K562 (cell line): Measurements from ENCODE around the gene MGAT1. TPM values are rescaled to one million over a fixed set of nuclear protein-coding genes. Genes with fewer than 3 reads are reported as not detected.

Experiments
- BCL6 ChIP-seq: fragments of 250-450 bp; sonication (Bioruptor Pico); IDR thresholded peaks from 2 replicates; pipeline ENCODE4 v1.4.0; 2020
- CBFB ChIP-seq: sonication (generic); formaldehyde crosslinking; IDR thresholded peaks from 2 replicates; pipeline ENCODE4 v1.4.0; 2020; ENCODE audit warnings: mild to moderate bottlenecking, missing genetic modification reagents
- CHD1 ChIP-seq: fragments of 200-600 bp; sonication (generic); IDR thresholded peaks from one replicate; pipeline ENCODE4 v1.6.1; 2012; ENCODE audit warnings: mild to moderate bottlenecking, moderate library complexity, low read length, inconsistent platforms
- E2F3 ChIP-seq: fragments of 250-450 bp; sonication (Bioruptor Pico); IDR thresholded peaks from 2 replicates; pipeline ENCODE4 v1.4.0; 2020; ENCODE audit warnings: mild to moderate bottlenecking
- EHMT2 ChIP-seq: fragments of 450-650 bp; IDR thresholded peaks from 2 replicates; pipeline ENCODE4 v1.6.1; 2018; ENCODE audit warnings: antibody characterized with exemption
- FOSL1 ChIP-seq: fragments of 200-800 bp; sonication (Bioruptor generic); conservative IDR thresholded peaks from 2 replicates; pipeline ENCODE4 v1.6.1; 2016; ENCODE audit warnings: missing genetic modification characterization, missing compliant biosample characterization
- GTF2E2 ChIP-seq: fragments of 200-800 bp; sonication (Bioruptor generic); IDR thresholded peaks from 2 replicates; pipeline ENCODE4 v1.6.1; 2016; ENCODE audit warnings: missing genetic modification characterization, missing compliant biosample characterization
- HOXB6 ChIP-seq: fragments of 250-450 bp; sonication (Bioruptor Pico); IDR thresholded peaks from 2 replicates; pipeline ENCODE4 v1.5.1; 2022; ENCODE audit warnings: mild to moderate bottlenecking, borderline replicate concordance
- MYC ChIP-seq, 2 experiments: fragments of 250-450 bp in 1 of 2; sonication (Bioruptor Pico) in 1 of 2; IDR thresholded peaks; 2 replicates each; pipeline versions ENCODE4 v1.5.1 to v1.6.1; 2012 to 2021; ENCODE audit warnings: low read depth in 2 of 2, borderline replicate concordance in 1 of 2, improper control_type of control experiment in 1 of 2, low read length in 1 of 2, mild to moderate bottlenecking in 1 of 2, moderate library complexity in 1 of 2
- PCBP1 ChIP-seq: fragments of 200-400 bp; formaldehyde crosslinking; IDR thresholded peaks from 2 replicates; pipeline ENCODE4 v1.6.1; 2018; ENCODE audit warnings: mild to moderate bottlenecking, low read depth, low read length; ENCODE audit not compliant: poor library complexity, severe bottlenecking
- SMC3 ChIP-seq: conservative IDR thresholded peaks from 2 replicates; pipeline ENCODE4 v1.6.1; 2011; ENCODE audit warnings: low read depth, low read length, improper control_type of control experiment; ENCODE audit not compliant: insufficient read depth
- STAG1 ChIP-seq: sonication (generic); formaldehyde crosslinking; IDR thresholded peaks from 2 replicates; pipeline ENCODE4 v1.5.0; 2020; ENCODE audit warnings: missing genetic modification reagents, borderline replicate concordance
- STAT5B ChIP-seq: fragments of 250-450 bp; sonication (Bioruptor Pico); IDR thresholded peaks from 2 replicates; pipeline ENCODE4 v1.8.0; 2021; ENCODE audit warnings: mild to moderate bottlenecking, inconsistent platforms
- TCF7L2 ChIP-seq: fragments of 150-350 bp; IDR thresholded peaks from 2 replicates; pipeline ENCODE4 v1.6.1; 2016; ENCODE audit warnings: low read depth, mild to moderate bottlenecking, low read length, moderate library complexity
- TEAD1 ChIP-seq, 2 experiments: fragments of 450-650 bp in 1 of 2; sonication (generic) in 1 of 2; formaldehyde crosslinking; IDR thresholded peaks; 2 replicates each; pipeline versions ENCODE4 v1.4.0 to v1.8.0; 2020 to 2022; ENCODE audit warnings: mild to moderate bottlenecking in 2 of 2, missing genetic modification reagents in 1 of 2
- ZBTB1 ChIP-seq: sonication (generic); formaldehyde crosslinking; IDR thresholded peaks from 2 replicates; pipeline ENCODE4 v1.8.1; 2023; ENCODE audit warnings: missing genetic modification reagents, low read depth, mild to moderate bottlenecking, borderline replicate concordance
- ZNF444 ChIP-seq: fragments of 250-450 bp; sonication (Bioruptor Pico); IDR thresholded peaks from 2 replicates; pipeline ENCODE4 v1.4.0; 2020; ENCODE audit warnings: mild to moderate bottlenecking, moderate library complexity
- ZNF696 ChIP-seq: fragments of 250-450 bp; sonication (Bioruptor Pico); conservative IDR thresholded peaks from 2 replicates; pipeline ENCODE4 v1.4.0; 2020; ENCODE audit warnings: mild to moderate bottlenecking, moderate library complexity
- ZNF707 ChIP-seq: fragments of 250-450 bp; sonication (Bioruptor Pico); conservative IDR thresholded peaks from 2 replicates; pipeline ENCODE4 v1.8.0; 2022; ENCODE audit warnings: inconsistent platforms, mild to moderate bottlenecking, moderate library complexity
- polyA plus RNA-seq, 8 experiments: library from polyadenylated mRNA; depleted of rRNA in 4 of 8; stranded (reverse) in 5 of 8; unstranded in 3 of 8; fragments of >200 nt; fragmentation: Nextera tagmentation in 2 of 8; fragmentation: Illumina TruSeq in 1 of 8; extraction: Ambion mirVana in 2 of 8; extraction: Trizol in 1 of 8; gene quantifications; 2 replicates each; pipeline versions ENCODE4 v1.2.1 to v1.2.3, GENCODE V29; 2011 to 2014; ENCODE audit warnings: inconsistent platforms in 1 of 8, missing spikeins in 1 of 8
- total RNA-seq, 7 experiments: library from RNA; depleted of rRNA in 6 of 7; stranded (reverse); fragments of >200 nt in 6 of 7; fragmentation: Illumina TruSeq in 2 of 7; extraction: Trizol in 2 of 7; gene quantifications; 2 replicates each; pipeline versions ENCODE4 v1.2.1 to v1.2.3, GENCODE V29; 2011 to 2021; ENCODE audit warnings: low replicate concordance in 1 of 7
- TF ChIP-seq, protein P1 (sequence below), 3 experiments: fragments of 200-800 bp in 1 of 3; fragments of 250-450 bp in 1 of 3; fragments of 450-650 bp in 1 of 3; sonication (Bioruptor Pico) in 1 of 3; sonication (Bioruptor generic) in 1 of 3; formaldehyde crosslinking in 1 of 3; IDR thresholded peaks; 2 replicates each; pipeline versions ENCODE4 v1.6.1 to v1.8.0; 2016 to 2022; ENCODE audit warnings: mild to moderate bottlenecking in 2 of 3, missing genetic modification characterization in 2 of 3, missing compliant biosample characterization in 1 of 3, moderate library complexity in 1 of 3
- TF ChIP-seq, protein P2 (sequence below): fragments of 450-650 bp; IDR thresholded peaks from 2 replicates; pipeline ENCODE4 v1.6.1; 2016; ENCODE audit warnings: borderline replicate concordance

The MGAT1 gene
- total and polyA plus RNA-seq, 9 of the 15 experiments (the other 6 are each of a cell fraction or from before 2014, with no cell fraction given), result 3.9 to 82.7 (median 44.5) TPM

DNA sequence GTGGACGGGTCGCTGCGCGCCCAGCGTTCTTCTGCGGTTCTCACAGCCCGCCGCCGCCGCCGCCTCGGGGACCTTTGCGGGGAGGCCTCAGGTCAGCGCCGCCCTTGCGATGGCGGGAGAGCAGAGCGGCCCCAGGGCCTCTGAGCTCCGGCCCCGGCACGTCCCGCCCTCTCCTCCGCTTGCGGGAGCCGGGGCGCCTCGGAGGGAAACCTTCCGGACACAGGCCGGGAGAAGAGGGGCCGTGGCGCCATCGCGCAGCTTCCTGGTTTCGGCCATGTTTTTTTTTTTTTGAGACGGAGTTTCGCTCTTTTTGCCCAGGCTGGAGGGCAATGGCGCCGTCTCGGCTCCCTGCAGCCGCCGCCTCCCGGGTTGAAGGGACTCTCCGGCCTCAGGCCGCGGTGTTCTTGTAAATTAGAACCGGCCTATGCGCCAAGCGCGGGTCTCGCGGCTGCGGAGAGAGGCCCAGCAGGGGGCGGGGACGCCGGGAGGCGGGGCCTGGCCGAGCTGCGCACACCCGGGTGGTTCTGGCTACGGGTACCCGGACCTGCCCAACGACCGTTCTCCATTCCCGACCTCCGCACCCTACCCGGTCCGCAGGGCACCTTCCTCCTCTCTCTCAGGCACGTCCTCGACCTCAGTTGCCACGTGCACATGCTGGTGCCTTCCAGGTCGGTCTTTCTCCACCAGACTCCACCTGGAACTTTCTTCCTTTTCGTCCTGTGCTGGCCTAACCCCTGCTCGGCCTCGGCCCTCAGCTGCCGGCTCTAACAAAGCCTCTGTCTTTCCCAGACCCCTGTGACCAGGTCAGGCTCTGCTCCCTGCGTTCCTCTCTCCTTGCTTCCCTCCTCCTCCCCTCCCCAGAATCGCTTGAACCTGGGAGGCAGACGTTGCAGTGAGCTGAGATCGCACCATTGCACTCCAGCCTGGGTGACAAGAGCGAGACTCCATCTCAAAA, 28.8 kb upstream of the MGAT1 start (continued):
- TF ChIP-seq, protein P1, sequence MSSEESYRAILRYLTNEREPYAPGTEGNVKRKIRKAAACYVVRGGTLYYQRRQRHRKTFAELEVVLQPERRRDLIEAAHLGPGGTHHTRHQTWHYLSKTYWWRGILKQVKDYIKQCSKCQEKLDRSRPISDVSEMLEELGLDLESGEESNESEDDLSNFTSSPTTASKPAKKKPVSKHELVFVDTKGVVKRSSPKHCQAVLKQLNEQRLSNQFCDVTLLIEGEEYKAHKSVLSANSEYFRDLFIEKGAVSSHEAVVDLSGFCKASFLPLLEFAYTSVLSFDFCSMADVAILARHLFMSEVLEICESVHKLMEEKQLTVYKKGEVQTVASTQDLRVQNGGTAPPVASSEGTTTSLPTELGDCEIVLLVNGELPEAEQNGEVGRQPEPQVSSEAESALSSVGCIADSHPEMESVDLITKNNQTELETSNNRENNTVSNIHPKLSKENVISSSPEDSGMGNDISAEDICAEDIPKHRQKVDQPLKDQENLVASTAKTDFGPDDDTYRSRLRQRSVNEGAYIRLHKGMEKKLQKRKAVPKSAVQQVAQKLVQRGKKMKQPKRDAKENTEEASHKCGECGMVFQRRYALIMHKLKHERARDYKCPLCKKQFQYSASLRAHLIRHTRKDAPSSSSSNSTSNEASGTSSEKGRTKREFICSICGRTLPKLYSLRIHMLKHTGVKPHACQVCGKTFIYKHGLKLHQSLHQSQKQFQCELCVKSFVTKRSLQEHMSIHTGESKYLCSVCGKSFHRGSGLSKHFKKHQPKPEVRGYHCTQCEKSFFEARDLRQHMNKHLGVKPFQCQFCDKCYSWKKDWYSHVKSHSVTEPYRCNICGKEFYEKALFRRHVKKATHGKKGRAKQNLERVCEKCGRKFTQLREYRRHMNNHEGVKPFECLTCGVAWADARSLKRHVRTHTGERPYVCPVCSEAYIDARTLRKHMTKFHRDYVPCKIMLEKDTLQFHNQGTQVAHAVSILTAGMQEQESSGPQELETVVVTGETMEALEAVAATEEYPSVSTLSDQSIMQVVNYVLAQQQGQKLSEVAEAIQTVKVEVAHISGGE (CRISPR knock-in tag; IDR thresholded peaks at IDR 0.05), result peak in 1 of 3 experiments; percentile 90; a peak in 2 of 6 replicates
- TF ChIP-seq TCF7L2 (no peak), GTF2E2 (tag) (peak; percentile 89), SMC3 (no peak), CHD1 (peak; percentile 45), FOSL1 (0 out of 2 replicates have a peak, but pooled peaks have one; percentile 31), STAT5B (no peak), ZNF444 (no peak), E2F3 (no peak; the same call in 1 of the 2 replicates), HOXB6 (no peak), CBFB (CRISPR knock-in tag) (no peak), MYC (IDR thresholded peaks at IDR 0.05; ENCODE audit: low read depth, low read length) (peak; percentile 50; the same call in 1 of the 2 replicates), MYC (CRISPR knock-in tag; IDR thresholded peaks at IDR 0.05; ENCODE audit: borderline replicate concordance, low read depth) (0 out of 2 replicates have a peak, but pooled peaks have one; percentile 48), PCBP1 (peak; percentile 58), EHMT2 (no peak), TEAD1 (CRISPR knock-in tag; IDR thresholded peaks at IDR 0.05) (peak in 1 of 2 experiments; percentile 58; a peak in 2 of 4 replicates), BCL6 (CRISPR knock-in tag) (no peak), ZBTB1 (CRISPR knock-in tag) (peak; percentile 96), STAG1 (CRISPR knock-in tag) (no peak), ZNF707 (CRISPR knock-in tag) (no peak), ZNF696 (CRISPR knock-in tag) (no peak)
- TF ChIP-seq, protein P2, sequence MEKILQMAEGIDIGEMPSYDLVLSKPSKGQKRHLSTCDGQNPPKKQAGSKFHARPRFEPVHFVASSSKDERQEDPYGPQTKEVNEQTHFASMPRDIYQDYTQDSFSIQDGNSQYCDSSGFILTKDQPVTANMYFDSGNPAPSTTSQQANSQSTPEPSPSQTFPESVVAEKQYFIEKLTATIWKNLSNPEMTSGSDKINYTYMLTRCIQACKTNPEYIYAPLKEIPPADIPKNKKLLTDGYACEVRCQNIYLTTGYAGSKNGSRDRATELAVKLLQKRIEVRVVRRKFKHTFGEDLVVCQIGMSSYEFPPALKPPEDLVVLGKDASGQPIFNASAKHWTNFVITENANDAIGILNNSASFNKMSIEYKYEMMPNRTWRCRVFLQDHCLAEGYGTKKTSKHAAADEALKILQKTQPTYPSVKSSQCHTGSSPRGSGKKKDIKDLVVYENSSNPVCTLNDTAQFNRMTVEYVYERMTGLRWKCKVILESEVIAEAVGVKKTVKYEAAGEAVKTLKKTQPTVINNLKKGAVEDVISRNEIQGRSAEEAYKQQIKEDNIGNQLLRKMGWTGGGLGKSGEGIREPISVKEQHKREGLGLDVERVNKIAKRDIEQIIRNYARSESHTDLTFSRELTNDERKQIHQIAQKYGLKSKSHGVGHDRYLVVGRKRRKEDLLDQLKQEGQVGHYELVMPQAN, result 0 out of 2 replicates have a peak, but pooled peaks have one; percentile 23
